PC-3 (cell line): ENCODE data around the gene CLMN.

Source experiments
- EZH2phosphoT487 ChIP-seq: fragments of 300-600 bp; sonication (generic); IDR thresholded peaks from 2 replicates; pipeline ENCODE4 v1.6.1; 2018; ENCODE audit warnings: mild to moderate bottlenecking, antibody characterized with exemption, low read length, borderline replicate concordance
- TF ChIP-seq, protein P1 (sequence below): fragments of 300-600 bp; sonication (generic); conservative IDR thresholded peaks from 2 replicates; pipeline ENCODE4 v1.5.1; 2017; ENCODE audit warnings: antibody characterized with exemption, low read depth, mild to moderate bottlenecking, low read length

DNA sequence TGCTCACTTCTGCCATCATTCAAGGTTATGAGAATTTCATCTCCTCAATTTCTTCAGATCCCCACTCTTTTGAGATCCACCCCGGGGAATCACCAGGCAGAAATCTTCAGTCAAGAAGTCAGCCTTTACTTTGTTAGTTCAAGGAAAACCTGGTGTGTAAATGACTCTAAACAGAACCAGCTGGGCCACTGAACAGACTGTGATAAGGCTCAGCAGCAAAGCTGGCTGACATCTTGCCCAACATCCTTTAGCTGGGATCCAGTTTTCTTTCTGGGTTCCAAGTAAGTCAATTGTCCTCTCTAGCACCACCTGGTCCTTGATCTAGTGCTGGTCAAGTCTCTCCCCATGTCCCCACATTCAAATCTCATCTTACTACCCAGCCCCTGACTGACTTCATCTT lies 11.6 kb downstream of the CLMN start:
- TF ChIP-seq EZH2phosphoT487 = no peak
- TF ChIP-seq, protein P1, sequence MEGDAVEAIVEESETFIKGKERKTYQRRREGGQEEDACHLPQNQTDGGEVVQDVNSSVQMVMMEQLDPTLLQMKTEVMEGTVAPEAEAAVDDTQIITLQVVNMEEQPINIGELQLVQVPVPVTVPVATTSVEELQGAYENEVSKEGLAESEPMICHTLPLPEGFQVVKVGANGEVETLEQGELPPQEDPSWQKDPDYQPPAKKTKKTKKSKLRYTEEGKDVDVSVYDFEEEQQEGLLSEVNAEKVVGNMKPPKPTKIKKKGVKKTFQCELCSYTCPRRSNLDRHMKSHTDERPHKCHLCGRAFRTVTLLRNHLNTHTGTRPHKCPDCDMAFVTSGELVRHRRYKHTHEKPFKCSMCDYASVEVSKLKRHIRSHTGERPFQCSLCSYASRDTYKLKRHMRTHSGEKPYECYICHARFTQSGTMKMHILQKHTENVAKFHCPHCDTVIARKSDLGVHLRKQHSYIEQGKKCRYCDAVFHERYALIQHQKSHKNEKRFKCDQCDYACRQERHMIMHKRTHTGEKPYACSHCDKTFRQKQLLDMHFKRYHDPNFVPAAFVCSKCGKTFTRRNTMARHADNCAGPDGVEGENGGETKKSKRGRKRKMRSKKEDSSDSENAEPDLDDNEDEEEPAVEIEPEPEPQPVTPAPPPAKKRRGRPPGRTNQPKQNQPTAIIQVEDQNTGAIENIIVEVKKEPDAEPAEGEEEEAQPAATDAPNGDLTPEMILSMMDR = no peak
